GM12892 (cell line): ENCODE measurements around the gene TMEM267.

Experiments used
- POLR2AphosphoS5 ChIP-seq: IDR thresholded peaks from 2 replicates; pipeline ENCODE4 v1.6.1; 2011; ENCODE audit warnings: low read depth, low read length, control low read depth
- TAF1 ChIP-seq: IDR thresholded peaks from 2 replicates; pipeline ENCODE4 v1.6.1; 2011; ENCODE audit warnings: low read depth, mild to moderate bottlenecking, control low read depth, low read length, borderline replicate concordance

GRCh38 chr5:43412156-43412555, 71.5 kb downstream of the TMEM267 start, which contains the start of gene CCL28:
- TF ChIP-seq TAF1 (no peak), POLR2AphosphoS5 (no peak)
